Measurements from ENCODE around the gene ALG13. TPM values are rescaled to one million over a fixed set of nuclear protein-coding genes. Genes with fewer than 3 reads are reported as not detected.

The ALG13 gene
- total and polyA plus RNA-seq, 2 donors from 2014 or later, result 43.1 to 45.5 TPM

DNA sequence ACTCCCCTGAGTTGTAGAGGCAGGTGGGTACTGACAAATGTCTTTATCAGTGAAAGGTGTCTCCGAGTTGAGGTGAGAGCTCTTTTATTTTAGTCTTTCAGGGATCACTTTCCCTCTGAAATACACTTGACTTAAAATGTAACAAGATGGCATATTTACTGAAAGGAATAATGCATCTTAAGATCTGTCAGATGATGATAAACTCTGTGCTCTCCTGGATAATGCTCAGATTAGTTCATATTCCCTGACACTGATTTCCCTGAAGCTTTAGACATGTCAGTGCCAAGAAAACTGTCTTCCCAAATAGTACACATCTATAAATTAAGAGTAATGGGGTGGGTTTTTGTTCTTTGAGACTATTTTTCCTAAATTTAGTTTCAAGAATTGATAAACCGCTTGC lies 75.5 kb downstream of the ALG13 start:
- Histone ChIP-seq H3K4me1 (ENCODE audit: control insufficient read depth in 2 of 3, insufficient read depth in 2 of 3, low read depth in 1 of 3, low read length in 3 of 3) (no peaks in the 10 kb centered on the region), H3K27ac (ENCODE audit: low read depth in 2 of 2, low read length in 2 of 2) (no peak overlapping the region), H3K9me3 (ENCODE audit: control insufficient read depth in 2 of 3, insufficient read depth in 1 of 3, low read length in 3 of 3) (no peaks in the 10 kb centered on the region), H3K27me3 (ENCODE audit: control insufficient read depth, insufficient read depth, low read length) (peaks cover 2% of the 10 kb centered on the region), H3K4me3 (ENCODE audit: low read length in 3 of 3) (no peak overlapping the region), H3K36me3 (ENCODE audit: control insufficient read depth in 2 of 3, insufficient read depth in 3 of 3, low read length in 3 of 3) (no peaks in the 10 kb centered on the region), H3K9ac (ENCODE audit: low read length in 3 of 3) (no peak overlapping the region)
- DNase-seq (no peak), FAIRE-seq (no peak)
- intact Hi-C loops (cut with DNase I), result no loop called here
- TF ChIP-seq, protein P1, sequence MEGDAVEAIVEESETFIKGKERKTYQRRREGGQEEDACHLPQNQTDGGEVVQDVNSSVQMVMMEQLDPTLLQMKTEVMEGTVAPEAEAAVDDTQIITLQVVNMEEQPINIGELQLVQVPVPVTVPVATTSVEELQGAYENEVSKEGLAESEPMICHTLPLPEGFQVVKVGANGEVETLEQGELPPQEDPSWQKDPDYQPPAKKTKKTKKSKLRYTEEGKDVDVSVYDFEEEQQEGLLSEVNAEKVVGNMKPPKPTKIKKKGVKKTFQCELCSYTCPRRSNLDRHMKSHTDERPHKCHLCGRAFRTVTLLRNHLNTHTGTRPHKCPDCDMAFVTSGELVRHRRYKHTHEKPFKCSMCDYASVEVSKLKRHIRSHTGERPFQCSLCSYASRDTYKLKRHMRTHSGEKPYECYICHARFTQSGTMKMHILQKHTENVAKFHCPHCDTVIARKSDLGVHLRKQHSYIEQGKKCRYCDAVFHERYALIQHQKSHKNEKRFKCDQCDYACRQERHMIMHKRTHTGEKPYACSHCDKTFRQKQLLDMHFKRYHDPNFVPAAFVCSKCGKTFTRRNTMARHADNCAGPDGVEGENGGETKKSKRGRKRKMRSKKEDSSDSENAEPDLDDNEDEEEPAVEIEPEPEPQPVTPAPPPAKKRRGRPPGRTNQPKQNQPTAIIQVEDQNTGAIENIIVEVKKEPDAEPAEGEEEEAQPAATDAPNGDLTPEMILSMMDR (IDR thresholded peaks at IDR 0.05; ENCODE audit: borderline replicate concordance, extremely low read depth, insufficient read depth), result no peak

DNA sequence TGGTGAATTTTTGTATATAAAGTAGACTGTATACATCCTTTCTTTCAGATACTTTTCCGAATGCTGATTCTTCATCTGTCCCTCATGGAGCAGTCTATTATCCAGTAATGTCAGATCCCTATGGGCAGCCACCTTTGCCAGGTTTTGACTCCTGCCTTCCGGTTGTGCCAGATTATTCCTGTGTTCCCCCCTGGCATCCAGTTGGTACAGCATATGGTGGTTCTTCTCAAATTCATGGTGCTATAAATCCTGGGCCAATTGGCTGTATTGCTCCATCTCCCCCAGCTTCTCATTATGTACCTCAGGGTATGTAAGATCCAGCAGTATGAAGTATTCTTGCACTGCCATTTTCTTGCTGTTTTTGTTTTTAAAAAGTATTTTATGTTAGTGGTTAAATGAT lies 78.7 kb downstream of the ALG13 start:
- Histone ChIP-seq H3K9me3 (ENCODE audit: control insufficient read depth in 2 of 3, insufficient read depth in 1 of 3, low read length in 3 of 3) (no peaks in the 10 kb centered on the region), H3K9ac (ENCODE audit: low read length in 3 of 3) (no peak overlapping the region), H3K27me3 (ENCODE audit: control insufficient read depth, insufficient read depth, low read length) (peaks cover 2% of the 10 kb centered on the region), H3K36me3 (ENCODE audit: control insufficient read depth in 2 of 3, insufficient read depth in 3 of 3, low read length in 3 of 3) (no peaks in the 10 kb centered on the region), H3K4me1 (ENCODE audit: control insufficient read depth in 2 of 3, insufficient read depth in 2 of 3, low read depth in 1 of 3, low read length in 3 of 3) (no peaks in the 10 kb centered on the region), H3K27ac (ENCODE audit: low read depth in 2 of 2, low read length in 2 of 2) (no peak overlapping the region), H3K4me3 (ENCODE audit: low read length in 3 of 3) (no peak overlapping the region)
- TF ChIP-seq, protein P1 (IDR thresholded peaks at IDR 0.05; ENCODE audit: borderline replicate concordance, extremely low read depth, insufficient read depth), result no peak
- DNase-seq (no peak), FAIRE-seq (no peak)
- intact Hi-C loops (cut with DNase I), result no loop called here

DNA sequence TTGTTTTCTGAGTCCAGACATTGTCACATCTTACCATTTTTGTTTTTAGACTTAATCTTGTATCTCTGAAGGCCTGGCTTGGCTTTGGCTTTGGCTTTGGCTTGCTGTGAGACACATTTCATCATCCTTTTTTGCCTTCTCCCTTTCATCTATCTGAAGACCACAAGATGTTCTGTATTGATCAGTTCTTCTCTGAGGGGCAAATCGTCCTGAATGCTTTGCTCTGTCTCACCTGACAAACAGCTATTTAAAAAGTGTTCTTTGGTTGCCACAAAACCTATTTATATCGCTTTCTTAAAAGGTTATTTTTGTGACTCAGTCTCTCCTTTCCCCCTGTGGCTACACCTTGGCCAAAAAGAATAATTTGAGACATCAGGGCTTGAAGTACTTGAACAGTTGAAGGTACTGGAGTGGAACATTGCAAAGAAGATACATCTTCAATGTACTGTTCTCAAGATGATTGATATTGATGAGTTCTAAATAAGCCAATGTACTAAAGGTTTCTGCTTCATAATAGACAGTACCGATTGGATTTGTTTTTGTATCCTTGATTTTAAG lies 80.7 kb downstream of the ALG13 start:
- no peak overlapping the region for H3K4me3 ChIP-seq (ENCODE audit: low read length in 3 of 3)
- peaks cover 2% of the 10 kb centered on the region for H3K27me3 ChIP-seq (ENCODE audit: control insufficient read depth, insufficient read depth, low read length)
- no peaks in the 10 kb centered on the region for H3K4me1 ChIP-seq (ENCODE audit: control insufficient read depth in 2 of 3, insufficient read depth in 2 of 3, low read depth in 1 of 3, low read length in 3 of 3)
- no peaks in the 10 kb centered on the region for H3K9me3 ChIP-seq (ENCODE audit: control insufficient read depth in 2 of 3, insufficient read depth in 1 of 3, low read length in 3 of 3)
- no peak overlapping the region for H3K27ac ChIP-seq (ENCODE audit: low read depth in 2 of 2, low read length in 2 of 2)
- intact Hi-C loops (cut with DNase I), result no loop called here
- no peak overlapping the region for H3K9ac ChIP-seq (ENCODE audit: low read length in 3 of 3)
- DNase-seq (no peak), FAIRE-seq (no peak)
- H3K36me3 ChIP-seq (ENCODE audit: control insufficient read depth in 2 of 3, insufficient read depth in 3 of 3, low read length in 3 of 3), result no peaks in the 10 kb centered on the region
- TF ChIP-seq, protein P1 (IDR thresholded peaks at IDR 0.05; ENCODE audit: borderline replicate concordance, extremely low read depth, insufficient read depth), result no peak

DNA sequence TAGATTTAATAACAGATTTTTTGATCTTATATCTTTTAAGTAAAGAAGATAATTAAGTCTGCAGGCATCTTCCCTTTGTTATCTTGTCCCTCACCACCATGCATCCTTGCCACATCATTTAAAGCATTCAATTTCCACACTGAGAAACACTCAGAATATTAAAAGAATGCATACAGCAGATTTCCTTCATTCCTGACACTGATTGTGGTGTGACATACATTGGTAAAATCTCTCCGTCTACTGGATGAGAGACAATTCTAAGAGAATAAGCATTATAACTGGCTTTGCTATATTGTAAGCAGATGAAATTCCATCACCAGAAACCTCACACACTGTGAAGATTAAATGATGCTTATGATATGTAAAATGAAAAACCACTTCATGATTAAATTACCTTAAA lies 97.6 kb downstream of the ALG13 start:
- H3K4me1 ChIP-seq (ENCODE audit: control insufficient read depth in 2 of 3, insufficient read depth in 2 of 3, low read depth in 1 of 3, low read length in 3 of 3), result no peaks in the 10 kb centered on the region
- intact Hi-C loops (cut with DNase I), result no loop called here
- no peaks in the 10 kb centered on the region for H3K36me3 ChIP-seq (ENCODE audit: control insufficient read depth in 2 of 3, insufficient read depth in 3 of 3, low read length in 3 of 3)
- no peaks in the 10 kb centered on the region for H3K9me3 ChIP-seq (ENCODE audit: control insufficient read depth in 2 of 3, insufficient read depth in 1 of 3, low read length in 3 of 3)
- DNase-seq (no peak), FAIRE-seq (no peak)
- H3K27ac ChIP-seq (ENCODE audit: low read depth in 2 of 2, low read length in 2 of 2), result no peak overlapping the region
- TF ChIP-seq, protein P1 (IDR thresholded peaks at IDR 0.05; ENCODE audit: borderline replicate concordance, extremely low read depth, insufficient read depth), result no peak
- no peak overlapping the region for H3K4me3 ChIP-seq (ENCODE audit: low read length in 3 of 3)
- no peak overlapping the region for H3K9ac ChIP-seq (ENCODE audit: low read length in 3 of 3)
- peaks cover 2% of the 10 kb centered on the region for H3K27me3 ChIP-seq (ENCODE audit: control insufficient read depth, insufficient read depth, low read length)
